HCT116 (cell line): ENCODE results near the gene ZBTB47. TPM values are rescaled to one million over a fixed set of nuclear protein-coding genes. Genes with fewer than 3 reads are reported as not detected.

ENCODE experiments used
- ATAC-seq: fragments of 200-7000 bp; cut with Tn5 transposase; 2 replicates; pipeline ENCODE4 v1.9.1; 2020; ENCODE audit warnings: mild to moderate bottlenecking, moderate library complexity
- BruUV-seq: library from RNA; stranded (reverse); fragments of 400-500 nt; replicated peaks from 2 replicates; lab custom pipeline; 2021; lab: Mats Ljungman, UMichigan
- CTCF ChIA-PET: fragments of 300-600 bp; sonication (Branson Sonifier 250); formaldehyde crosslinking; loops from one replicate; lab custom pipeline; 2021; ENCODE audit warnings: antibody characterized with exemption; lab: Charles Lee
- POLR2A ChIA-PET: fragments of 300-600, 350-600 bp; sonication (Branson Sonifier 250); formaldehyde crosslinking; loops from one replicate; lab custom pipeline; 2021; ENCODE audit warnings: antibody characterized with exemption; lab: Charles Lee
- RAD21 ChIA-PET, 2 experiments: fragments of 300-600 bp; sonication (Branson Sonifier 250); formaldehyde crosslinking; loops; one replicate each; lab custom pipeline; 2023; ENCODE audit warnings: low total read pairs in 2 of 2; ENCODE audit not compliant: uncharacterized antibody in 2 of 2, unreplicated experiment in 2 of 2, low non-redundant PET in 1 of 2; lab: Charles Lee
- DNase-seq: peaks from one replicate; pipeline ENCODE4 v3.0.0-alpha.2; 2010; ENCODE audit warnings: low read depth, low spot score
- H2AFZ ChIP-seq: fragments of 200-600 bp; shearing (Covaris generic), sonication (generic); 2 replicates; pipeline ENCODE4 v1.6.1; 2017; ENCODE audit warnings: low read depth, mixed run types, mixed read lengths, antibody characterized with exemption, low read length; ENCODE audit not compliant: poor library complexity, severe bottlenecking
- H3K27ac ChIP-seq: 2 replicates; pipeline ENCODE4 v1.5.1; 2012; ENCODE audit warnings: low read depth, low read length
- H3K27me3 ChIP-seq: fragments of 200-600 bp; sonication (generic); 2 replicates; pipeline ENCODE4 v1.6.1; 2016; ENCODE audit warnings: mixed run types, low read length, mixed read lengths; ENCODE audit not compliant: insufficient read depth
- H3K36me3 ChIP-seq, 2 experiments: fragments of 200-500 bp in 1 of 2; fragments of 200-600 bp in 1 of 2; sonication (Bioruptor generic) in 1 of 2; sonication (generic) in 1 of 2; 2 replicates each; pipeline versions ENCODE4 v1.5.1 to v1.6.1; 2014 to 2016; ENCODE audit warnings: low read length in 2 of 2, inconsistent platforms in 1 of 2, mixed read lengths in 1 of 2, mixed run types in 1 of 2; ENCODE audit not compliant: insufficient read depth in 2 of 2, control insufficient read depth in 1 of 2
- H3K4me1 ChIP-seq, 2 experiments: fragments of 200-600 bp in 1 of 2; sonication (generic) in 1 of 2; 2 replicates each; pipeline versions ENCODE4 v1.5.1 to v1.6.1; 2012 to 2017; ENCODE audit warnings: low read length in 2 of 2, inconsistent platforms in 1 of 2, mild to moderate bottlenecking in 1 of 2, mixed read lengths in 1 of 2, mixed run types in 1 of 2, moderate library complexity in 1 of 2; ENCODE audit not compliant: insufficient read depth in 2 of 2, control insufficient read depth in 1 of 2
- H3K4me2 ChIP-seq: fragments of 200-600 bp; sonication (generic); 2 replicates; pipeline ENCODE4 v1.6.1; 2017; ENCODE audit warnings: mixed run types, low read length, mixed read lengths
- H3K4me3 ChIP-seq, 2 experiments: fragments of 200-600 bp in 1 of 2; sonication (generic) in 1 of 2; replicated peaks in 1 of 2; 2 replicates each; pipeline ENCODE4 v1.5.1; 2011 to 2016; ENCODE audit warnings: low read length in 2 of 2, control low read depth in 1 of 2, low read depth in 1 of 2, mild to moderate bottlenecking in 1 of 2, mixed read lengths in 1 of 2, mixed run types in 1 of 2
- H3K79me2 ChIP-seq: fragments of 200-600 bp; sonication (generic); 2 replicates; pipeline ENCODE4 v1.6.1; 2017; ENCODE audit warnings: mild to moderate bottlenecking, mixed run types, low read length, moderate library complexity, mixed read lengths; ENCODE audit not compliant: insufficient read depth
- H3K9ac ChIP-seq: fragments of 200-600 bp; sonication (generic); 2 replicates; pipeline ENCODE4 v1.6.1; 2016; ENCODE audit warnings: low read length, mixed read lengths
- H3K9me2 ChIP-seq: fragments of 200-600 bp; sonication (generic), shearing (Covaris generic); 2 replicates; pipeline ENCODE4 v1.6.1; 2017; ENCODE audit warnings: mixed run types, mild to moderate bottlenecking, moderate library complexity; ENCODE audit not compliant: insufficient read depth
- H3K9me3 ChIP-seq, 2 experiments: fragments of 200-500 bp in 1 of 2; fragments of 200-600 bp in 1 of 2; sonication (Bioruptor generic) in 1 of 2; sonication (generic) in 1 of 2; 2 replicates each; pipeline ENCODE4 v1.6.1; 2014 to 2017; ENCODE audit warnings: low read length in 2 of 2, mixed read lengths in 2 of 2, inconsistent platforms in 1 of 2, low read depth in 1 of 2, mild to moderate bottlenecking in 1 of 2, mixed run types in 1 of 2, moderate library complexity in 1 of 2; ENCODE audit not compliant: control insufficient read depth in 1 of 2, insufficient read depth in 1 of 2
- H4K20me1 ChIP-seq: fragments of 200-600 bp; sonication (generic), shearing (Covaris generic); 2 replicates; pipeline ENCODE4 v1.6.1; 2017; ENCODE audit warnings: mixed run types, mild to moderate bottlenecking, moderate library complexity; ENCODE audit not compliant: insufficient read depth
- CBX3 ChIP-seq: IDR thresholded peaks from 2 replicates; pipeline ENCODE4 v1.6.1; 2012; ENCODE audit warnings: low read depth
- CEBPB ChIP-seq: IDR thresholded peaks from 2 replicates; pipeline ENCODE4 v1.6.1; 2012; ENCODE audit warnings: low read depth
- EGR1 ChIP-seq: IDR thresholded peaks from 2 replicates; pipeline ENCODE4 v1.6.1; 2012; ENCODE audit warnings: low read depth
- ELF1 ChIP-seq: IDR thresholded peaks from 2 replicates; pipeline ENCODE4 v1.6.1; 2012; ENCODE audit warnings: low read depth, borderline replicate concordance
- EZH2phosphoT487 ChIP-seq: fragments of 200-600 bp; IDR thresholded peaks from 2 replicates; pipeline ENCODE4 v1.6.1; 2018; ENCODE audit warnings: antibody characterized with exemption, borderline replicate concordance
- JUND ChIP-seq: IDR thresholded peaks from 2 replicates; pipeline ENCODE4 v1.6.1; 2012
- POLR2A ChIP-seq: IDR thresholded peaks from 2 replicates; pipeline ENCODE4 v1.7.0; 2011; ENCODE audit warnings: borderline replicate concordance; ENCODE audit not compliant: insufficient read depth, insufficient read length; ENCODE audit errors: extremely low read depth
- POLR2AphosphoS5 ChIP-seq: IDR thresholded peaks from 2 replicates; pipeline ENCODE4 v1.6.1; 2011; ENCODE audit warnings: mild to moderate bottlenecking, low read depth, low read length, moderate library complexity
- RAD21 ChIP-seq: IDR thresholded peaks from 2 replicates; pipeline ENCODE4 v1.6.1; 2012; ENCODE audit warnings: low read depth, mild to moderate bottlenecking
- SIN3A ChIP-seq: IDR thresholded peaks from 2 replicates; pipeline ENCODE4 v1.6.1; 2012; ENCODE audit warnings: low read depth
- TCF7L2 ChIP-seq: IDR thresholded peaks from 2 replicates; pipeline ENCODE4 v1.7.0; 2011; ENCODE audit warnings: borderline replicate concordance, inconsistent platforms; ENCODE audit not compliant: insufficient read depth, insufficient read length; ENCODE audit errors: extremely low read depth
- YY1 ChIP-seq: IDR thresholded peaks from 2 replicates; pipeline ENCODE4 v1.6.1; 2011; ENCODE audit warnings: low read length, low read depth, moderate library complexity, mild to moderate bottlenecking; ENCODE audit not compliant: insufficient replicate concordance; ENCODE audit errors: extremely low read depth
- ZFX ChIP-seq: fragments of 450-650 bp; IDR thresholded peaks from 2 replicates; pipeline ENCODE4 v1.6.1; 2017
- ZNF274 ChIP-seq: fragments of 200-500 bp; sonication (Bioruptor generic); IDR thresholded peaks from 2 replicates; pipeline ENCODE4 v1.6.1; 2014; ENCODE audit warnings: mild to moderate bottlenecking, low read depth, low read length, inconsistent platforms
- intact Hi-C: fragments of 100-400 bp; cut with micrococcal nuclease; formaldehyde crosslinking; loops from 2 replicates; pipeline ENCODE4 v1.10.0; 2022
- total RNA-seq: library from RNA; stranded (reverse); gene quantifications from one replicate; pipeline ENCODE4 v1.2.1, GENCODE V29; 2021; ENCODE audit not compliant: unreplicated experiment
- TF ChIP-seq, protein P1 (sequence below): IDR thresholded peaks from 2 replicates; pipeline ENCODE4 v1.6.1; 2012
- TF ChIP-seq, protein P2 (sequence below): IDR thresholded peaks from 2 replicates; pipeline ENCODE4 v1.6.1; 2011; ENCODE audit warnings: mild to moderate bottlenecking, low read length, moderate library complexity; ENCODE audit not compliant: insufficient replicate concordance; ENCODE audit errors: extremely low read depth
- TF ChIP-seq, protein P3 (sequence below): IDR thresholded peaks from 2 replicates; pipeline ENCODE4 v1.6.1; 2012; ENCODE audit warnings: low read depth
- TF ChIP-seq, protein P4 (sequence below): IDR thresholded peaks from 2 replicates; pipeline ENCODE4 v1.6.1; 2012

ZBTB47 gene
- total RNA-seq, 1 experiment from 2014 or later, result 6.3 TPM

DNA sequence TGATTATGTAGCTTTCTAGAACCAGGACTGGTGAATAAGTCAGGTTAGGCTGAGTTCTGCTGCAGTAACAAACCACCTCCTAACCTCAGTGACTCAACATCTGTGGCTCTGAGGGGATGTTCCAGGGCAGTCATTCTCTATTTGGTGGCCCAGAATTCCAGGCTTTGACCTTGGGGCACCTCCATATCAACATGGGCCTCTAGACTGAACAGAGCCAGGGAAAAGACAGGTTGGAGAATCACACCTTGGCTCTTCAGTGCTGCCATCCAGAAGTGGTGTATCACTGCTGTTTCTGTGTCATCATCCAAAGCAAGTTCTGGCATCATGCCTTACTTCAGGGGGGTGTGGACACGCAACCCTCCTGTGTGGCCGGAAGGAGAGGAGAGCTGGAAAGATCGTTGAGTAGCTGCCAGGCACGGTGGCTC, 15.3 kb downstream of the ZBTB47 start:
- POLR2A ChIA-PET, result no interaction called here
- no peaks in the 10 kb centered on the region for H3K36me3 ChIP-seq
- H3K79me2 ChIP-seq, result no peaks in the 10 kb centered on the region
- no peak overlapping the region for H3K27ac ChIP-seq
- H3K4me1 ChIP-seq, result no peaks in the 10 kb centered on the region
- no peaks in the 10 kb centered on the region for H3K27me3 ChIP-seq
- H3K9ac ChIP-seq, result no peak overlapping the region
- no peak overlapping the region for H3K4me2 ChIP-seq
- H3K9me3 ChIP-seq, result no peaks in the 10 kb centered on the region
- DNase-seq (no peak), ATAC-seq (no peak)
- no peak for TF ChIP-seq TCF7L2
- no peak; the same call in 1 of the 2 replicates for TF ChIP-seq CBX3
- TF ChIP-seq POLR2A, result no peak
- TF ChIP-seq, protein P1, sequence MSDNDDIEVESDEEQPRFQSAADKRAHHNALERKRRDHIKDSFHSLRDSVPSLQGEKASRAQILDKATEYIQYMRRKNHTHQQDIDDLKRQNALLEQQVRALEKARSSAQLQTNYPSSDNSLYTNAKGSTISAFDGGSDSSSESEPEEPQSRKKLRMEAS, result no peak
- no peak for TF ChIP-seq EZH2phosphoT487
- TF ChIP-seq JUND, result no peak
- TF ChIP-seq ZFX, result no peak
- no peak for TF ChIP-seq YY1
- TF ChIP-seq, protein P2, sequence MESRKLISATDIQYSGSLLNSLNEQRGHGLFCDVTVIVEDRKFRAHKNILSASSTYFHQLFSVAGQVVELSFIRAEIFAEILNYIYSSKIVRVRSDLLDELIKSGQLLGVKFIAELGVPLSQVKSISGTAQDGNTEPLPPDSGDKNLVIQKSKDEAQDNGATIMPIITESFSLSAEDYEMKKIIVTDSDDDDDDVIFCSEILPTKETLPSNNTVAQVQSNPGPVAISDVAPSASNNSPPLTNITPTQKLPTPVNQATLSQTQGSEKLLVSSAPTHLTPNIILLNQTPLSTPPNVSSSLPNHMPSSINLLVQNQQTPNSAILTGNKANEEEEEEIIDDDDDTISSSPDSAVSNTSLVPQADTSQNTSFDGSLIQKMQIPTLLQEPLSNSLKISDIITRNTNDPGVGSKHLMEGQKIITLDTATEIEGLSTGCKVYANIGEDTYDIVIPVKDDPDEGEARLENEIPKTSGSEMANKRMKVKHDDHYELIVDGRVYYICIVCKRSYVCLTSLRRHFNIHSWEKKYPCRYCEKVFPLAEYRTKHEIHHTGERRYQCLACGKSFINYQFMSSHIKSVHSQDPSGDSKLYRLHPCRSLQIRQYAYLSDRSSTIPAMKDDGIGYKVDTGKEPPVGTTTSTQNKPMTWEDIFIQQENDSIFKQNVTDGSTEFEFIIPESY, result no peak
- no peak for TF ChIP-seq POLR2AphosphoS5
- TF ChIP-seq EGR1, result no peak
- no peak for TF ChIP-seq ZNF274
- no peak for TF ChIP-seq CEBPB
- no peak for TF ChIP-seq RAD21
- TF ChIP-seq, protein P3, sequence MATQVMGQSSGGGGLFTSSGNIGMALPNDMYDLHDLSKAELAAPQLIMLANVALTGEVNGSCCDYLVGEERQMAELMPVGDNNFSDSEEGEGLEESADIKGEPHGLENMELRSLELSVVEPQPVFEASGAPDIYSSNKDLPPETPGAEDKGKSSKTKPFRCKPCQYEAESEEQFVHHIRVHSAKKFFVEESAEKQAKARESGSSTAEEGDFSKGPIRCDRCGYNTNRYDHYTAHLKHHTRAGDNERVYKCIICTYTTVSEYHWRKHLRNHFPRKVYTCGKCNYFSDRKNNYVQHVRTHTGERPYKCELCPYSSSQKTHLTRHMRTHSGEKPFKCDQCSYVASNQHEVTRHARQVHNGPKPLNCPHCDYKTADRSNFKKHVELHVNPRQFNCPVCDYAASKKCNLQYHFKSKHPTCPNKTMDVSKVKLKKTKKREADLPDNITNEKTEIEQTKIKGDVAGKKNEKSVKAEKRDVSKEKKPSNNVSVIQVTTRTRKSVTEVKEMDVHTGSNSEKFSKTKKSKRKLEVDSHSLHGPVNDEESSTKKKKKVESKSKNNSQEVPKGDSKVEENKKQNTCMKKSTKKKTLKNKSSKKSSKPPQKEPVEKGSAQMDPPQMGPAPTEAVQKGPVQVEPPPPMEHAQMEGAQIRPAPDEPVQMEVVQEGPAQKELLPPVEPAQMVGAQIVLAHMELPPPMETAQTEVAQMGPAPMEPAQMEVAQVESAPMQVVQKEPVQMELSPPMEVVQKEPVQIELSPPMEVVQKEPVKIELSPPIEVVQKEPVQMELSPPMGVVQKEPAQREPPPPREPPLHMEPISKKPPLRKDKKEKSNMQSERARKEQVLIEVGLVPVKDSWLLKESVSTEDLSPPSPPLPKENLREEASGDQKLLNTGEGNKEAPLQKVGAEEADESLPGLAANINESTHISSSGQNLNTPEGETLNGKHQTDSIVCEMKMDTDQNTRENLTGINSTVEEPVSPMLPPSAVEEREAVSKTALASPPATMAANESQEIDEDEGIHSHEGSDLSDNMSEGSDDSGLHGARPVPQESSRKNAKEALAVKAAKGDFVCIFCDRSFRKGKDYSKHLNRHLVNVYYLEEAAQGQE, result no peak
- no peak for TF ChIP-seq SIN3A
- TF ChIP-seq ELF1, result no peak
- TF ChIP-seq, protein P4, sequence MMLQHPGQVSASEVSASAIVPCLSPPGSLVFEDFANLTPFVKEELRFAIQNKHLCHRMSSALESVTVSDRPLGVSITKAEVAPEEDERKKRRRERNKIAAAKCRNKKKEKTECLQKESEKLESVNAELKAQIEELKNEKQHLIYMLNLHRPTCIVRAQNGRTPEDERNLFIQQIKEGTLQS, result no peak
- intact Hi-C loops, result no loop called here
- no peak overlapping the region for H3K4me3 ChIP-seq
- no peak overlapping the region for H2AFZ ChIP-seq
- no peaks in the 10 kb centered on the region for H3K9me2 ChIP-seq
- CTCF ChIA-PET, result no interaction called here
- BruUV-seq, result no TSS peak
- RAD21 ChIA-PET, result no interaction called here
- no peaks in the 10 kb centered on the region for H4K20me1 ChIP-seq
